ENCODE data around the gene DAAM1. TPM values are rescaled to one million over a fixed set of nuclear protein-coding genes. Genes with fewer than 3 reads are reported as not detected.

The DAAM1 gene
- polyA plus RNA-seq, 1 donor from 2014 or later = 161 TPM

- peak overlapping the region; percentile 33 for H3K27ac ChIP-seq (ENCODE audit: low read length)
- peaks cover 10% of the 10 kb centered on the region for H3K36me3 ChIP-seq (ENCODE audit: insufficient read depth, low read length)
- H2AFZ ChIP-seq (ENCODE audit: low read depth, low read length) = no peak overlapping the region
- no peak overlapping the region for H3K4me3 ChIP-seq (ENCODE audit: low read length)
- peaks cover 6% of the 10 kb centered on the region for H3K79me2 ChIP-seq (replicated peaks; ENCODE audit: insufficient read depth, low read length)
- no peaks in the 10 kb centered on the region for H3K27me3 ChIP-seq (ENCODE audit: insufficient read depth, low read depth, low read length)
- no peak overlapping the region for H3K4me2 ChIP-seq (ENCODE audit: low read length)
- no peak overlapping the region for H3K9ac ChIP-seq (ENCODE audit: low read length)
- no peaks in the 10 kb centered on the region for H3K9me3 ChIP-seq (ENCODE audit: low read length)
- no peaks in the 10 kb centered on the region for H3K9me2 ChIP-seq (ENCODE audit: insufficient read depth, low read length)
- no peak for TF ChIP-seq POLR2AphosphoS5 (IDR thresholded peaks at IDR 0.05)
- no peak for TF ChIP-seq EZH2 (IDR thresholded peaks at IDR 0.05; ENCODE audit: borderline replicate concordance, insufficient read depth, low read length, poor library complexity, severe bottlenecking)
- TF ChIP-seq CTCF (IDR thresholded peaks at IDR 0.05; ENCODE audit: poor library complexity, severe bottlenecking) = no peak
- no peak for TF ChIP-seq RAD21 (conservative IDR thresholded peaks at IDR 0.05)
- TF ChIP-seq EP300 (conservative IDR thresholded peaks at IDR 0.05; ENCODE audit: poor library complexity, severe bottlenecking) = no peak
- no peak for TF ChIP-seq SMC3 (conservative IDR thresholded peaks at IDR 0.05; ENCODE audit: poor library complexity)
- no peaks in the 10 kb centered on the region for H3F3A ChIP-seq (ENCODE audit: insufficient read depth, low read length, poor library complexity, severe bottlenecking)
- no peaks in the 10 kb centered on the region for H4K20me1 ChIP-seq (ENCODE audit: insufficient read depth)
These were observed 85.3 kb downstream of the DAAM1 start for GRCh38 chr14:59273737-59274136.

GRCh38 chr14:59274991-59275391, 86.5 kb downstream of the DAAM1 start:
- no peaks in the 10 kb centered on the region for H3K27me3 ChIP-seq (ENCODE audit: insufficient read depth, low read depth, low read length)
- no peak overlapping the region for H3K27ac ChIP-seq (ENCODE audit: low read length)
- H3F3A ChIP-seq (ENCODE audit: insufficient read depth, low read length, poor library complexity, severe bottlenecking) = no peaks in the 10 kb centered on the region
- H3K9me2 ChIP-seq (ENCODE audit: insufficient read depth, low read length) = no peaks in the 10 kb centered on the region
- no peak overlapping the region for H3K4me3 ChIP-seq (ENCODE audit: low read length)
- no peak overlapping the region for H2AFZ ChIP-seq (ENCODE audit: low read depth, low read length)
- no peaks in the 10 kb centered on the region for H3K36me3 ChIP-seq (ENCODE audit: insufficient read depth, low read length)
- H3K9me3 ChIP-seq (ENCODE audit: low read length) = no peaks in the 10 kb centered on the region
- H3K9ac ChIP-seq (ENCODE audit: low read length) = no peak overlapping the region
- H3K79me2 ChIP-seq (replicated peaks; ENCODE audit: insufficient read depth, low read length) = peaks cover 6% of the 10 kb centered on the region
- no peak overlapping the region for H3K4me2 ChIP-seq (ENCODE audit: low read length)
- TF ChIP-seq TAF1 (IDR thresholded peaks at IDR 0.05; ENCODE audit: low read depth) (no peak), RAD21 (conservative IDR thresholded peaks at IDR 0.05) (no peak), EP300 (conservative IDR thresholded peaks at IDR 0.05; ENCODE audit: poor library complexity, severe bottlenecking) (no peak), MXI1 (conservative IDR thresholded peaks at IDR 0.05; ENCODE audit: poor library complexity, severe bottlenecking) (no peak), EZH2 (IDR thresholded peaks at IDR 0.05; ENCODE audit: borderline replicate concordance, insufficient read depth, low read length, poor library complexity, severe bottlenecking) (no peak), POLR2AphosphoS5 (IDR thresholded peaks at IDR 0.05) (no peak), SMC3 (conservative IDR thresholded peaks at IDR 0.05; ENCODE audit: poor library complexity) (no peak), REST (IDR thresholded peaks at IDR 0.05; ENCODE audit: borderline replicate concordance) (no peak), CTCF (IDR thresholded peaks at IDR 0.05; ENCODE audit: poor library complexity, severe bottlenecking) (no peak)
- no peaks in the 10 kb centered on the region for H4K20me1 ChIP-seq (ENCODE audit: insufficient read depth)

Data from neural cell (in vitro differentiated cells).